ENCODE measurements around the gene GNAS-AS1. TPM values are rescaled to one million over a fixed set of nuclear protein-coding genes. Genes with fewer than 3 reads are reported as not detected.

The GNAS-AS1 gene
- total RNA-seq, 1 experiment from 2014 or later = 1.6 TPM

GRCh38 chr20:58854638-58855471 is 4.2 kb upstream of the GNAS-AS1 start:
- no peaks in the 10 kb centered on the region for H3K9me3 Mint-ChIP-seq (ENCODE audit: unreplicated experiment)
- no TSS peak for BruUV-seq (replicated peaks)
- no peak overlapping the region for H3K27ac Mint-ChIP-seq (ENCODE audit: low read depth, unreplicated experiment)
- H3K36me3 Mint-ChIP-seq (ENCODE audit: insufficient read depth, unreplicated experiment) = no peaks in the 10 kb centered on the region
- intact Hi-C loops (cut with micrococcal nuclease) = loop anchor here (5.0 kb wide), 1 partner anchor 203 kb away; the partner anchor contains the start of gene STX16
- peaks cover 15% of the 10 kb centered on the region for H3K4me1 Mint-ChIP-seq (ENCODE audit: insufficient read depth, unreplicated experiment)
- no peak for DNase-seq (ENCODE audit: unreplicated experiment)
- ChIA-PET CTCF (interaction anchor here (0.6 kb wide), 1 partner anchor 75 kb away, joined by 3 read pairs; no protein-coding TSS in a partner anchor), POLR2A (no interaction called here)
- no peak overlapping the region for H3K4me3 Mint-ChIP-seq (ENCODE audit: unreplicated experiment)
- no peak for TF ChIP-seq CTCF (IDR thresholded peaks at IDR 0.05; ENCODE audit: unreplicated experiment)
- H3K27me3 Mint-ChIP-seq (ENCODE audit: insufficient read depth, unreplicated experiment) = peaks cover 52% of the 10 kb centered on the region

DNA sequence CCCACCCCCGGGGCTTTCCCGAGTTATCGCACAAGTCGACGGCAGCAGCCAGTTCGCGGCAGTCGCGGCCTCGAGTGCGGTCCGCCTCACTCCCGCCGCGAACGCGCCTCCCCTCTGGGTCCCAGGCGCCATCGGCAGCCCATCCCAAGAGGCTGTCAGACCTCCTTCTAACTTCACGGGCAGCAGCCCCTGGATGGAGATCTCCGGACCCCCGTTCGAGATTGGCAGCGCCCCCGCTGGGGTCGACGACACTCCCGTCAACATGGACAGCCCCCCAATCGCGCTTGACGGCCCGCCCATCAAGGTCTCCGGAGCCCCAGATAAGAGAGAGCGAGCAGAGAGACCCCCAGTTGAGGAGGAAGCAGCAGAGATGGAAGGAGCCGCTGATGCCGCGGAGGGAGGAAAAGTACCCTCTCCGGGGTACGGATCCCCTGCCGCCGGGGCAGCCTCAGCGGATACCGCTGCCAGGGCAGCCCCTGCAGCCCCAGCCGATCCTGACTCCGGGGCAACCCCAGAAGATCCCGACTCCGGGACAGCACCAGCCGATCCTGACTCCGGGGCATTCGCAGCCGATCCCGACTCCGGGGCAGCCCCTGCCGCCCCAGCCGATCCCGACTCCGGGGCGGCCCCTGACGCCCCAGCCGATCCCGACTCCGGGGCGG is 3.4 kb upstream of the GNAS-AS1 start:
- Mint-ChIP-seq H3K27ac (ENCODE audit: low read depth, unreplicated experiment) (no peak overlapping the region), H3K36me3 (ENCODE audit: insufficient read depth, unreplicated experiment) (no peaks in the 10 kb centered on the region), H3K4me3 (ENCODE audit: unreplicated experiment) (no peak overlapping the region), H3K27me3 (ENCODE audit: insufficient read depth, unreplicated experiment) (peaks cover 58% of the 10 kb centered on the region), H3K4me1 (ENCODE audit: insufficient read depth, unreplicated experiment) (peaks cover 21% of the 10 kb centered on the region), H3K9me3 (ENCODE audit: unreplicated experiment) (no peaks in the 10 kb centered on the region)
- intact Hi-C loops (cut with micrococcal nuclease) = loop anchor here (5.0 kb wide), 1 partner anchor 202 kb away; the partner anchor contains the start of gene STX16
- no TSS peak for BruUV-seq (replicated peaks)
- CTCF ChIA-PET = interaction anchor here (0.5 to 3.2 kb wide), 7 partner anchors 9 to 1306 kb away, joined by 3 to 21 read pairs (median 4); no protein-coding TSS in a partner anchor
- TF ChIP-seq CTCF (IDR thresholded peaks at IDR 0.05; ENCODE audit: unreplicated experiment) = no peak
- POLR2A ChIA-PET = no interaction called here
- DNase-seq (ENCODE audit: unreplicated experiment) = no peak

DNA sequence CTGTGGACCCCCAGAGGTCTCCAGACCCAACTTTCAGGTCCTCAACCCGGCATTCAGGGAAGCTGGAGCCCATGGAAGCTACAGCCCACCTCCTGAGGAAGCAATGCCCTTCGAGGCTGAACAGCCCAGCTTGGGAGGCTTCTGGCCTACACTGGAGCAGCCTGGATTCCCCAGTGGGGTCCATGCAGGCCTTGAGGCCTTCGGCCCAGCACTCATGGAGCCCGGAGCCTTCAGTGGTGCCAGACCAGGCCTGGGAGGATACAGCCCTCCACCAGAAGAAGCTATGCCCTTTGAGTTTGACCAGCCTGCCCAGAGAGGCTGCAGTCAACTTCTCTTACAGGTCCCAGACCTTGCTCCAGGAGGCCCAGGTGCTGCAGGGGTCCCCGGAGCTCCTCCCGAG is 2.8 kb upstream of the GNAS-AS1 start:
- H3K27me3 Mint-ChIP-seq (ENCODE audit: insufficient read depth, unreplicated experiment) = peaks cover 53% of the 10 kb centered on the region
- peaks cover 21% of the 10 kb centered on the region for H3K4me1 Mint-ChIP-seq (ENCODE audit: insufficient read depth, unreplicated experiment)
- no peaks in the 10 kb centered on the region for H3K36me3 Mint-ChIP-seq (ENCODE audit: insufficient read depth, unreplicated experiment)
- no peak for TF ChIP-seq CTCF (IDR thresholded peaks at IDR 0.05; ENCODE audit: unreplicated experiment)
- POLR2A ChIA-PET = interaction anchor here (1.3 kb wide), 1 partner anchor 203 kb away, joined by 5 read pairs; the partner anchor contains the start of gene STX16
- CTCF ChIA-PET = interaction anchor here (0.6 to 3.2 kb wide), 12 partner anchors 10 to 1305 kb away, joined by 3 to 21 read pairs (median 4); no protein-coding TSS in a partner anchor
- H3K27ac Mint-ChIP-seq (ENCODE audit: low read depth, unreplicated experiment) = no peak overlapping the region
- no peak overlapping the region for H3K4me3 Mint-ChIP-seq (ENCODE audit: unreplicated experiment)
- DNase-seq (ENCODE audit: unreplicated experiment) = no peak
- intact Hi-C loops (cut with micrococcal nuclease) = loop anchor here (5.0 kb wide), 1 partner anchor 201 kb away; the partner anchor contains the start of gene STX16
- BruUV-seq (replicated peaks) = no TSS peak
- H3K9me3 Mint-ChIP-seq (ENCODE audit: unreplicated experiment) = no peaks in the 10 kb centered on the region
